Islet precursor cell (in vitro differentiated cells): ENCODE data around the gene ANKHD1.
A peak's percentile ranks its signal among the peaks of the same experiment; 100 is the strongest.

Experiments used
- DNase-seq: peaks from one replicate; pipeline ENCODE4 v3.0.0-alpha.2; 2018

ANKHD1 gene

DNA sequence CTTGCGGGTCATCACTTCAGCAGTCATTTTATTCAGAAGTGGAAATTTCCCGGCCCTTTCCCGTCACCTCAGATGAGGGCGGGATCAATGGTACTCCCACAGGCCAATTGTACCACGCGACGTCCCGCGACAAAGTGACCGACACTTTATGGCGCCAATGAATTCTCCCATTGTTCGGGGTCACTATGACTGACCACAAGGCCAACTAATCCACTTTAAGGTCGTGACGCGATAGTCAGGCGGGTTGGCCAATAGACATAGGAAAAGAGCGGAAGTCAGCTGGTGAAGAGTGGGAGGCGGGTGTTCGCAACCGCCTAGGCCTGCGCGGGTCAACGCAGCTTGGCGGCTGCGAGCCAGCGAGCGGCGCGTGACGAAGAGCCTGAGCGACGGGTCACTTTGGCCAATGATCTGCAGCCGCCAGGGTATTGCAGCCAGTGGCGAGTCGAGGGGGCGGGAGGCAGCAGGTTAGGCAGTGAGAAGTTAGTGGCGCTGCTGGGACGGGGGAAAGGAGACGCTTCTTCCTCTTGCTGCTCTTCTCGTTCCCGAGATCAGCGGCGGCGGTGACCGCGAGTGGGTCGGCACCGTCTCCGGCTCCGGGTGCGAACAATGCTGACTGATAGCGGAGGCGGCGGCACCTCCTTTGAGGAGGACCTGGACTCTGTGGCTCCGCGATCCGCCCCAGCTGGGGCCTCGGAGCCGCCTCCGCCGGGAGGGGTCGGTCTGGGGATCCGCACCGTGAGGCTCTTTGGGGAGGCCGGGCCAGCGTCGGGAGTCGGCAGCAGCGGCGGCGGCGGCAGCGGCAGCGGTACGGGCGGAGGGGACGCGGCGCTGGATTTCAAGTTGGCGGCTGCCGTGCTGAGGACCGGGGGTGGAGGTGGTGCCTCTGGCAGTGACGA is at the start of gene ANKHD1:
TSS of gene ANKHD1 (plus strand) at position 472 of the 896 bp plus-strand sequence. CDS start at position 607, 135 bp downstream.
- DNase-seq = peak; percentile 100

DNA sequence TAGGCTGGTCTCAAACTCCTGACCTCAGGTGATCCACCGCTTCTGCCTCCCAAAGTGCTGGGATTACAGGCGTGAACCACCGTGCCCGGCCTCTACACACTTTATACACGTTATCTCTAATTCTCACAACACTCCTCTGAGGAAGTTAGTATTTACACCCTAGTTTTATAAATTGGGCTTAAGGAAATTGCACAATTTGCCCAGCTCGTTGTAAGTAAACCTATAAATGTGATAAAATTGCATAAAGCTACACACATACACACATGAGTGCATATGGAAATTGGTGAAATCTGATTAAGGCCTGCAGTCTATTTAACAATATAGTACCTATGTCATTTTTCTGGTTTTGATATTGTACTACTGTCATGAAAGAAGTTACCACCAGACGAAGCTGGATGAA is 46.1 kb upstream of the ANKHD1 start:
- DNase-seq = no peak

DNA sequence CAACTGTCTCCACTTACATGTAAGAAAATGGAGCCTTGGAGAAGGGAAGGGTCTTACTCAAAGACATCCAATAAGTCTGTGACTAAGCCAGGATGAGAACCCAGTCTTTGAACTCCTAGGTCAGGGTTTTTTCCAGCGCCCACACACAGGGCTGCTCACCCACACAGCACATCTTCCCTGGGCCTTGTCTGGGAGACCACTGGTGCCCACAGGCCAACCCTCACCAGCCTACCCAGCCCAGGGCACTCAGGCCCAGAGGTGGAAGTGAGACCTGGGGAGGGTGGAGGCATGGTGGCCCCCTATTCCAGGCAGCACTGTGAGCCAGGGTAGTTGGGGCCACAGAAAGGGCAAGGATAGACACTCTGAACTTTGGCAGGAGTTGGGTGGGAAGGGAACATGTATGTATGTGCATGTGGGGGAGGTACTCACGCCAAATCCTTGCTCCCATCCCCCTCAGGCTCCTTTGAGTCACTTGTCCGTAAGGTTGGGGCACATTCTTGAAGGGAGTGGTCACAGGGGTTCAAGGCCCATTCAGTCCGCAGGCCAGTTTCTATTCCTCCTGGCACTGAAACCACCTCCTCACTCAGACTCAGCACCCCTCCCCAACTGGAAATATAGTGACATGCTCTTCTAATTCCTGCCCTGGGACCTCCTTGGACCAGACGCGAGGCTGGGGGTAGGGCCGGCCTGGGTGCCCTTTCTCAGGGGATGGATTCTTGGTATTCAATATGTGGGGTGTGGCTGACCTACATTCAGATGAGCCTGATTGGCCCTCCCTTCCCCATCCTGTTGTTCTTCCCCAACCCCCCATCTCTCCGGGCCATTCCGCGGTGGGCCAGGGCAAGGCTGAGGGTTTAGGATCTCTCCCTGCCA is 44.5 kb upstream of the ANKHD1 start:
- no peak for DNase-seq

DNA sequence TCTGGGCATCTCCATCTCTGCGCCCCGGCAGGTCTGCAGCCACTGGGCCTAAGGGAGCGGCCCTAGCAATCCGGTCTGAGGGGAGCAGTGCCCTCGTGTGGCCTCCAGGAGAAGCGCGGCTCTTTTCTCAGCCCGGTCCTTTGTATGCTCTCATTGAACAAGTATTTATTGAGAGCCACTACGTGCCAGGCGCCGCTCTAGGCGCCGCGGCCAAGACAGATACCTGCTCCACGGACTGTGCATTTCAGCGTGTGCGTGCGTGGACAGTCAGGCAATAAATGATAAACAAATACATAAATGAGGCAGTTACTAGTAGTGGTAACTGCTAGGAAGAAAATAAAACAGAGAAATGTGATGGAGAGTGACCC is 43.9 kb upstream of the ANKHD1 start:
- DNase-seq = peak; percentile 95

GRCh38 chr5:140358738-140359310 is 42.8 kb upstream of the ANKHD1 start:
- peak; percentile 87 for DNase-seq

DNA sequence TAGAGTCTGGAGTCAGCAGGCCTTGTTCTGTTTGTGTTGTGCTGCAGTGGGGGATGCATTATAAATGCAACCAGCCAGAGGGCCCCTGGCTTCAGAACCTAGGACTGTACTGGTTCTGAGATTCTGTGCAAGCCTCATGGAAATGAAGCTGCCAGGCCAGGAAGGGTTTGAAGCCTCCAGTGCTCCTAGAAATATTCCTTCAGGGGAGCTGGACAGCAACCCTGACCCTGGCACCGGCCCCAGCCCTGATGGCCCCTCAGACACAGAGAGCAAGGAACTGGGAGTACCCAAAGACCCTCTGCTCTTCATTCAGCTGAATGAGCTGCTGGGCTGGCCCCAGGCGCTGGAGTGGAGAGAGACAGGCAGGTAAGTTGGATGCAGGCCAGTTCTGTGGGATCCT is 41.5 kb upstream of the ANKHD1 start, which contains the start of gene SLC4A9:
TSS of gene SLC4A9 (plus strand) at position 94 of the 400 bp plus-strand sequence. CDS start at position 137, 43 bp downstream.
- no peak for DNase-seq

GRCh38 chr5:140360681-140361479 is 40.8 kb upstream of the ANKHD1 start:
- no peak for DNase-seq

DNA sequence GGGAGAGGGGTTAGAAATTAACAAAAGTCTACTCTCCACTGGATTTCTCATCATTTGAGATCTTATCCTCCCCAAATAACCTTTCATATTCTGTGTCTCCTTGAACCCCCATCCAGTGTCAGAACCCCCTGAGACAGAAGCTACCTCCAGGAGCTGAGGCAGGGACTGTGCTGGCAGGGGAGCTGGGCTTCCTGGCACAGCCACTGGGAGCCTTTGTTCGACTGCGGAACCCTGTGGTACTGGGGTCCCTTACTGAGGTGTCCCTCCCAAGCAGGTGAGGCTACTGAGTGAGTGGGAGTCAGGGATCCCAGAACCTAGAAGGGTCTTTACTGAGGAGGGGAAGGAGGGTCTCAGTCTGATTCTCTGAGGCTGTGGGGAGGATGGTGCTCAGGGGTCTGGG is 39.7 kb upstream of the ANKHD1 start:
- DNase-seq = no peak

- no peak for DNase-seq
Observed at GRCh38 chr5:140362311-140362710, 39.3 kb upstream of the ANKHD1 start.

DNA sequence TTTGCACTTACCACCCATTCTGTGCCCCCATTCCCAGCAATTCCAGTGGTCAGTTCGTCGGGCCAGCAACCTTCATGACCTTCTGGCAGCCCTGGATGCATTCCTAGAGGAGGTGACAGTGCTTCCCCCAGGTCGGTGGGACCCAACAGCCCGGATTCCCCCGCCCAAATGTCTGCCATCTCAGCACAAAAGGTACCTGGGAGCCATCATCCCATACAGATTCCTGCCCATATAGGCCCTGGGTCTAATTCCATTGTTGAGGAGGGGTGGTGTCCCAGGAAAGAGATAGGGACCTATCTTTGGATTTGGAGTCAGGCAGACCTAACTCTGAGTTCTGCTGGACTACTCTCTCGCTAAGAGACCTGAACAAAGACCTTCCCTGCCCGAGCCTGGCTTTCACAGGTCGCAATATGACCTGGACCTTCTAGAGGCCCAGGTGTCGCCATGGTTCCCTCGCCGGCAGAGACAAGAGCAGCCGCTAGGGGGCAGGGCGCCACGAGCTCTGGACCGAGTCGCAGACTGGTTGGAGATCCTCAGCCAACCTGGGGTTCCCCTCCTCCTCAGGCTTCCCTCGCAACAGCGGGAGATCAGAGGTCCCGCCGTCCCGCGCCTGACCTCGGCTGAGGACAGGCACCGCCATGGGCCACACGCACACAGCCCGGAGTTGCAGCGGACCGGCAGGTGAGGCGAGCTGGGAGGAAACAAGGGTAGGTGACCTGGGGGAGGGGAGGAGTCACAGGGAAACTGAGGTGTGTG is 38.6 kb upstream of the ANKHD1 start:
- peak; percentile 88 for DNase-seq

DNA sequence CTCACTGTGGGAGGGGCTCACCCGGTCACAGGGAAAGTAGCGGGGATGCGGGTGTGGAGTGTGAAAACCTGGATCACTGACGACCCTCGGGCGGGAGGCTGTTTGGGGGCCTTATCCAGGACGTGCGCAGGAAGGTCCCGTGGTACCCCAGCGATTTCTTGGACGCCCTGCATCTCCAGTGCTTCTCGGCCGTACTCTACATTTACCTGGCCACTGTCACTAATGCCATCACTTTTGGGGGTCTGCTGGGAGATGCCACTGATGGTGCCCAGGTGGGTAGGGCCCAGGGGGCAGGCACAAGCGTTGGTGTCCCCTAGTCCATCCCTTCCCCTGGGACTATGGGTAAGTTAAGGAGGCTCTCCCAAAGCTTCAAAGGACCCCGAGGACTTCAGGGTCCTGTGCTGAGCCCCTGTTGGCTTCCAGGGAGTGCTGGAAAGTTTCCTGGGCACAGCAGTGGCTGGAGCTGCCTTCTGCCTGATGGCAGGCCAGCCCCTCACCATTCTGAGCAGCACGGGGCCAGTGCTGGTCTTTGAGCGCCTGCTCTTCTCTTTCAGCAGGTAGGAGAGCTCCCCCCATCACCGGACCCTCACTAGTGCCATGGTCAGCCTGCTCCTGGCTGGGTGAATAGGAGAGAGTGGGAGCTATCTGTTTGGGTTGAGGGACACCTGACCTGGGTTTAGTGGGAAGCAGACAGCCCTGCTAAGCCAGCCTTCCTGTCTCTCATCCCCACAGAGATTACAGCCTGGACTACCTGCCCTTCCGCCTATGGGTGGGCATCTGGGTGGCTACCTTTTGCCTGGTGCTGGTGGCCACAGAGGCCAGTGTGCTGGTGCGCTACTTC is 37.8 kb upstream of the ANKHD1 start:
- DNase-seq = no peak

- DNase-seq = no peak
Observed at GRCh38 chr5:140364472-140364765, 37.2 kb upstream of the ANKHD1 start.

GRCh38 chr5:140365282-140365681 is 36.4 kb upstream of the ANKHD1 start:
- no peak for DNase-seq

DNA sequence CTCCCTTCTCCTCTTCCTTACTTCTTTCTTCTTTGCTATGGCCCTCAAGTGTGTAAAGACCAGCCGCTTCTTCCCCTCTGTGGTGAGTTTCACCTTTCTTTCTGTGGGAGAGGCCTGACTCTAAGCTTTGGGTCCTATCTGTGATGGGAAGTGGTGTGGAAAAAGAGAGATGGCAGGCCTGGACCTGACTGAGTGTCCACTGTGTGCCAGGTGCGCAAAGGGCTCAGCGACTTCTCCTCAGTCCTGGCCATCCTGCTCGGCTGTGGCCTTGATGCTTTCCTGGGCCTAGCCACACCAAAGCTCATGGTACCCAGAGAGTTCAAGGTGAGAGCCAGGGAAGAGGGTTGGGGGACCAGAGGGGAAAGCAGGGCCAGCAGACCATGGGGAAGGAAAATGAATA is 35.7 kb upstream of the ANKHD1 start:
- no peak for DNase-seq

GRCh38 chr5:140366589-140367255 is 34.9 kb upstream of the ANKHD1 start:
- DNase-seq = no peak

DNA sequence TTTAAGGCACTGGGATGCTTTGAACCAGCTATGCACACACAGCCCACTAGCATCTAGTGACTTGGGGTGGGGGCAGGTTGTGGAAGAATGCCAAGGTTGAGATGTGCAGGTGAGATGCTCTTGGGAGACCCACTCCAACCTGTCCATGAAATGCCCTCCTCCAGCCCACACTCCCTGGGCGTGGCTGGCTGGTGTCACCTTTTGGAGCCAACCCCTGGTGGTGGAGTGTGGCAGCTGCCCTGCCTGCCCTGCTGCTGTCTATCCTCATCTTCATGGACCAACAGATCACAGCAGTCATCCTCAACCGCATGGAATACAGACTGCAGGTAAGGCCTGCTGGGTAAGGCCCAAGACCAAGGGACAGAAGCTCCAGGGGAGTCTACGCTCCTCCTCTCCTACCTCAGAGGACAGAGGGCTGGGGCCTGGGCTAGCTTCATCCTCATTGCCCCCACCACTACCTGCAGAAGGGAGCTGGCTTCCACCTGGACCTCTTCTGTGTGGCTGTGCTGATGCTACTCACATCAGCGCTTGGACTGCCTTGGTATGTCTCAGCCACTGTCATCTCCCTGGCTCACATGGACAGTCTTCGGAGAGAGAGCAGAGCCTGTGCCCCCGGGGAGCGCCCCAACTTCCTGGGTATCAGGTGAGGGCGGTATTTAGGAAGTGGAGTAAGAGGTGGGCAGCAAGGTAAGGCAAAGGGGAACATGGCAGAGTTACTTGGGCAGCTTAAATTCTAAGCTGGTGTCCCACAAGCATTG is 34.2 kb upstream of the ANKHD1 start:
- DNase-seq = no peak

- no peak for DNase-seq
Observed at GRCh38 chr5:140371356-140372151, 30.1 kb upstream of the ANKHD1 start.

DNA sequence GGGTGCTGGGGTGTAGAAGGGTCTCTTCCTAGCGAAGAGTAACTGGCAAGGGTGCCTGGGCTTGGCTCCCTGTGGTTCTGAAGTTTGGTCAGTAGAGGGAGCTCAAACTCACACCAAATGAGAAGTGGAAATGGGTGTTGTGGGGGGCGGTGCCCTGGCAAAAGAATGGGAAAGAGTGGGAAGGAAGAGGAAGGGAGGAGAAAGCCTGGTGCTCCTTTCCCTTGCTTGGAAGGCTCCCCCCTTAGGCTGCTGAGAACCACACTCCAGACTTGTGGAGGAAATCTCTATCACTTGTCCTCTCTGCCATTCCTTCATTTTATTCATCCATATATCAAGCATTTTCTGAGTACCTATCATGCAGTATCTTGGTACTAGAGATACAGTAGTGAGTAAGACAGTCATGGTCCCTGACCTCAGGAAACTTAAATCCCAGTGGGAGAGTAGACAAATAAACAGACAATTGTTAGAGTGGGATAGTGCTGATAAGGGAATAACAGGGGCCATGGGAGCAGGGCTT is 28.6 kb upstream of the ANKHD1 start:
- DNase-seq = peak; percentile 85

DNA sequence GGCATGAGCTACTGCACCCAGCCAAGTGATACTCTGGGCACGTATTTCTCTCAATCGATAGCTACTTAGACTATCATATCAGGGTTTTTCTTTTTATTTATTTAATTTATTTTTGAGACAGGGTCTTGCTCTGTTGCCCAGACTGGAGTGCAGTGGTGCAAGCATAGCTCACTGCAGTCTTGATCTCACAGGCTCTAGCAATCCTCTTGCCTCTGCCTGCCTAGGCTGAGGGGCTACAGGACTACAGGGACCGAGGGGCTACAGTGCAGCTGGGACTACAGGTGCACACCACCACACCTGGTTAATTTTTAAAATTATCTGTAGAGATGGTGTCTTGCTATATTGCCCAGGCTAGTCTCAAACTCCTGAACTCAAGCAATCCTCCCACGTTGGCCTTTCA is 20.3 kb upstream of the ANKHD1 start:
- no peak for DNase-seq
